Skeletal muscle satellite cell (primary cell): Measurements from ENCODE around the gene KLHDC8A. TPM values are rescaled to one million over a fixed set of nuclear protein-coding genes. Genes with fewer than 3 reads are reported as not detected.
"Not testable (repeated sequence)": the region's sequence is repeated elsewhere in the genome, so short reads cannot be mapped to it uniquely, and the experiment has no call there.

Experiments used
- H3K27me3 ChIP-seq: 2 replicates; pipeline ENCODE4 v1.7.0; 2013; ENCODE audit warnings: low read length; ENCODE audit not compliant: control insufficient read depth, insufficient read depth
- H3K36me3 ChIP-seq: 2 replicates; pipeline ENCODE4 v1.7.0; 2013; ENCODE audit warnings: mild to moderate bottlenecking, control low read depth, low read length; ENCODE audit not compliant: insufficient read depth
- H3K4me1 ChIP-seq: 2 replicates; pipeline ENCODE4 v1.7.0; 2013; ENCODE audit warnings: low read length; ENCODE audit not compliant: control insufficient read depth, insufficient read depth
- H3K4me2 ChIP-seq: 2 replicates; pipeline ENCODE4 v1.7.0; 2013; ENCODE audit warnings: mild to moderate bottlenecking, low read length
- H3K4me3 ChIP-seq: 2 replicates; pipeline ENCODE4 v1.7.0; 2013; ENCODE audit warnings: low read length
- H3K9ac ChIP-seq: 2 replicates; pipeline ENCODE4 v1.7.0; 2013; ENCODE audit warnings: mild to moderate bottlenecking, low read depth, low read length, moderate library complexity
- H3K9me3 ChIP-seq: replicated peaks from 2 replicates; pipeline ENCODE4 v1.7.0; 2013; ENCODE audit warnings: mild to moderate bottlenecking, control low read depth, low read length
- total RNA-seq: library from RNA; depleted of rRNA; stranded (reverse); fragments of >200 nt; gene quantifications from 2 replicates; pipeline ENCODE4 v1.2.3, GENCODE V29; 2012; rRNA removed

KLHDC8A gene, protein sequence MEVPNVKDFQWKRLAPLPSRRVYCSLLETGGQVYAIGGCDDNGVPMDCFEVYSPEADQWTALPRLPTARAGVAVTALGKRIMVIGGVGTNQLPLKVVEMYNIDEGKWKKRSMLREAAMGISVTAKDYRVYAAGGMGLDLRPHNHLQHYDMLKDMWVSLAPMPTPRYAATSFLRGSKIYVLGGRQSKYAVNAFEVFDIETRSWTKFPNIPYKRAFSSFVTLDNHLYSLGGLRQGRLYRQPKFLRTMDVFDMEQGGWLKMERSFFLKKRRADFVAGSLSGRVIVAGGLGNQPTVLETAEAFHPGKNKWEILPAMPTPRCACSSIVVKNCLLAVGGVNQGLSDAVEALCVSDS
- total RNA-seq: not detected in 2 replicates

DNA sequence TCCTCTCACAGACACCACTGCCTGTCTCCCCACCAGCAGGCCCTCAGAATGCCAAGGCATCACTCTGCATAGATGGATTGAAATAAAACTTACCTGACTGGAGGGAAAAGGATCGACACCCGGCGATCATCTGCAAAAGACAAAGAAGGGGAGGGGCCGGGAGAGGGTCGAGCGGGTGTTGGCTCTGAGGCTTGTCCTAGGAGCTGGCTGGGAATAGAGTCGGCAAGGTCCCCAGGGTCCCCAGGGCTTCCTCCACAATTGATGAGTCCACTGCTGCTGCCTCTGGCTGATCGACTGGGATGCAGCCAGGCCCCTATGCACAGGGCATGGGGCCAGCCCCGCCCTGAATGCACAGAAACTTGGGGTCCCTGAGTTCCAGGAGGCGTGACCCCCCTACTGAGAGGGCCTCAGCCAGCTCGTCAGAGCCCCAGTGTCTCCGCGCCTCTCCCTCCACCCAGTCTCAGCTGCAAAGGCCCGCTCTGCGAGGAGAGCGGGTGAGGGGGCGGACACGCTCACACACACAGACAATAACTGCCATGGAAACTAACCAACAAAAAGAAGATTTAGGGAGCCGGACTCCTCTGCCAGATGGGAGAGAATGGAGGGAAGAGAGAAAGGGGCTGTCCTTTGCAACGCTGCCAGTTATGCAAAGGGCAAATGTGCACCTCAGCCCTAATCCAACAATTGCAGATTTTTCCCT lies at the start of gene KLHDC8A:
TSS of gene KLHDC8A (minus strand) at position 483 of the 700 bp plus-strand sequence. CDS start 13,318 bp downstream, outside the sequence.
- Histone ChIP-seq H3K36me3 (no peaks in the 10 kb centered on the region), H3K4me3 (no peak within 1 kb of the TSS), H3K27me3 (peaks cover 51% of the 10 kb centered on the region), H3K4me2 (no peak within 1 kb of the TSS), H3K9ac (no peak within 1 kb of the TSS), H3K4me1 (peaks cover 12% of the 10 kb centered on the region), H3K9me3 (no peaks in the 10 kb centered on the region)

DNA sequence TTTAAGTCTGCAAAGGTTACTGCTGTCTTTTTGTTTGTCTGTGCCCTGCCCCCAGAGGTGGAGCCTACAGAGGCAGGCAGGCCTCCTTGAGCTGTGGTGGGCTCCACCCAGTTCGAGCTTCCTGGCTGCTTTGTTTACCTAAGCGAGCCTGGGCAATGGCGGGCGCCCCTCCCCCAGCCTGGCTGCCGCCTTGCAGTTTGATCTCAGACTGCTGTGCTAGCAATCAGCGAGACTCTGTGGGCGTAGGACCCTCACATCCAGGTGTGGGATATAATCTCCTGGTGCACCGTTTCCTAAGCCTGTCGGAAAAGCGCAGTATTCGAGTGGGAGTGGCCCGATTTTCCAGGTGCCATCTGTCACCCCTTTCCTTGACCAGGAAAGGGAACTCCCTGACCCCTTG lies 49.5 kb upstream of the KLHDC8A start:
- peaks cover 20% of the 10 kb centered on the region for H3K27me3 ChIP-seq
- H3K4me1 ChIP-seq, H3K4me2 ChIP-seq, H3K9ac ChIP-seq, H3K4me3 ChIP-seq, H3K9me3 ChIP-seq, H3K36me3 ChIP-seq: not testable (repeated sequence)

DNA sequence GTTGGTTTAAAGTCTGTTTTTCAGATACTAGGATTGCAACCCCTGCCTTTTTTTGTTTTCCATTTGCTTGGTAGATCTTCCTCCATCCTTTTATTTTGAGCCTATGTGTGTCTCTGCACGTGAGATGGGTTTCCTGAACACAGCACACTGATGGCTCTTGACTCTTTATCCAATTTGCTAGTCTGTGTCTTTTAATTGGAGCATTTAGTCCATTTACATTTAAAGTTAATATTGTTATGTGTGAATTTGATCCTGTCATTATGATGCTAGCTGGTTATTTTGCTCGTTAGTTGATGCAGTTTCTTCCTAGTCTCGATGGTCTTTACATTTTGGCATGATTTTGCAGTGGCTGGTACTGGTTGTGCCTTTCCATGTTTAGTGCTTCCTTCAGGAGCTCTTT lies 47.8 kb upstream of the KLHDC8A start:
- H3K4me1 ChIP-seq, H3K9me3 ChIP-seq, H3K9ac ChIP-seq, H3K4me3 ChIP-seq, H3K36me3 ChIP-seq, H3K4me2 ChIP-seq: not testable (repeated sequence)
- H3K27me3 ChIP-seq: peaks cover 18% of the 10 kb centered on the region

DNA sequence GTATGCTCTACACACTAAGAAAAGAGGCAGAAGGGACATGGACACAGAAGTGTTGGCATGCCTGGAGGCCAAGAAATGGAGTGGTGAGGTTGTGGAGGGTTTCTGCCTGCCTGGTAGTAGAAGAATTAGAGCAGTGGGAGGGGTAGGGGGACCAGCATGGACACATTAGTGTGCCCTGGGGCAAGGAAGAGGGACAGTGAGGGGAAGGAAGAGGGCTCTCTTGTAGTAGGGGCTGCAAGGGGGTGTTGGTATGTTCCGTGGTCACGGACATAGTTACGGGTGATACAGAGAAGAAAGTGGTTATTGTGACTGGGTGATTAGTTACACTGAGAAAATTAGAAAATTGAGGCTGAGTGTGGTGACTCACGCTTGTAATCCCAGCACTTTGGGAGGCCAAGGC lies 41.9 kb upstream of the KLHDC8A start:
- Histone ChIP-seq H3K9me3 (no peaks in the 10 kb centered on the region), H3K9ac (no peak overlapping the region), H3K4me3 (no peak overlapping the region), H3K4me2 (no peak overlapping the region), H3K27me3 (peaks cover 31% of the 10 kb centered on the region), H3K36me3 (no peaks in the 10 kb centered on the region), H3K4me1 (no peaks in the 10 kb centered on the region)

DNA sequence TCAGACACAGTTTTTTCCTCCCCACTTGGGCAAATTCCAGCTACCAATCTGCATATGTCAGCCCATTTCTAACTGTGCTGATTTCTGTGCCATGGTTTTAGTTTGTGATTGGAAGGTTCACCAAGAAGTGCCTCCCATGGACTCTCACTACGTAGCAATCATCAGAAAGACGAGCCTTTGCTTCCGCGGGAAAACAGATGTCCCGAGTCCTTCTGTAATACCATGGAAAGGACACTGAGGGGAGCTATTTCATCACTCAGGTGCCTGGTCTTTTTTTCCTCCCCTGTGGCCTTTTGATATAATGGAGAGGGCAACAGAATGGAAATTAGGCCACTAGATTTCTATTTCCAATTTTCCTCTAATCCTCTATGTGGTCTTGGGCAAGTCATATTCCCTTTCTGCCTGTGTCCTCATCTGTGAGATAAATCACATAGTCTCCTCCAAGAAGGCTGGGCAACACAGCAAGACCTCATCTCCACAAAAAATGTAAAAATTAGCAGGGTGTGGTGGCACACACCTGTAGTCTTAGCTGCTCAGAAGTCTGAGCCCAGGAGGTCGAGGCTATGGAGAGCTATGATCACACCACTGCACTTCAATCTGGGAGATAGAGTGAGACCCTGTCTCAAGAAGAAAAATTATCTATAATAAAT lies 40.4 kb upstream of the KLHDC8A start:
- H3K4me2 ChIP-seq: no peak overlapping the region
- H3K9ac ChIP-seq: no peak overlapping the region
- H3K4me3 ChIP-seq: no peak overlapping the region
- H3K4me1 ChIP-seq: no peaks in the 10 kb centered on the region
- H3K27me3 ChIP-seq: peaks cover 39% of the 10 kb centered on the region
- no peaks in the 10 kb centered on the region for H3K36me3 ChIP-seq
- no peaks in the 10 kb centered on the region for H3K9me3 ChIP-seq

DNA sequence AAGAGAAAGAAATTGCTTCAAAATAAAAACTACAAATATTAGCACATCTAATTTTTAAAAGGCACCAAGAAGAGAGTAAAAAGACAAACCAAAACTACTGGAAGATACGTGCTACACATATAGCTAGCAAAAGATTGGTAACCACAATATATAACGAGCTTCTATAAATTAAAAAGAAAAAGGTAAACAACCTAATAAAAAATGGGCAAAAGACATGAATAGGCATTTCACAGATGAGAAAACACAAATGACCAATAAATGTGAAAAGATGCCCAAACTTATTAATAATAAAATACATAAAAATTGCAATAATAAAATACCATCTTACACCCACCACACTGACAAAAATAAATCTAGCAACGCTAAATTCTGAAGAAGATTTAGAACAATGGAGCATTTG lies 38.9 kb upstream of the KLHDC8A start:
- Histone ChIP-seq H3K9me3 (no peaks in the 10 kb centered on the region), H3K9ac (no peak overlapping the region), H3K4me2 (no peak overlapping the region), H3K36me3 (no peaks in the 10 kb centered on the region), H3K4me1 (no peaks in the 10 kb centered on the region), H3K27me3 (peaks cover 49% of the 10 kb centered on the region), H3K4me3 (no peak overlapping the region)

DNA sequence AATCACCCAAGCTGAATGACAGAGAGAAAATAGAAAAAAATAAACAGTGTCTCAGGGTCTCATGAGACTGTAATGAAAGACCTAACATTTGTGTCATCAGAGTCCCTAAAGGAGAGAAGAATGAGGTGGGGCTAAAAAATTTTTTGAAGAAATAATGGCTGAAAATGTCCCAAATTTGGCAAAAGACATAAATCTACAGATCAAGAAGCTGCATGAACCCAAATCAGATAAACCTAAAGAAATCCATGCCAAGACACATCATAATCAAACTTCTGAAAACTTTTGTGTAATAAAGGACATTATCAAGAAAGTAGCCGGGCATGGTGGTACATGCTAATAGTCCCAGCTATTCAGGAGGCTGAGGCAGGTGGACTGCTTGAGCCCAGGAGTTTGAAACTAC lies 35.9 kb upstream of the KLHDC8A start:
- no peak overlapping the region for H3K4me2 ChIP-seq
- H3K4me3 ChIP-seq: no peak overlapping the region
- H3K9ac ChIP-seq: no peak overlapping the region
- no peaks in the 10 kb centered on the region for H3K4me1 ChIP-seq
- H3K27me3 ChIP-seq: peaks cover 43% of the 10 kb centered on the region
- H3K36me3 ChIP-seq: no peaks in the 10 kb centered on the region
- no peaks in the 10 kb centered on the region for H3K9me3 ChIP-seq

DNA sequence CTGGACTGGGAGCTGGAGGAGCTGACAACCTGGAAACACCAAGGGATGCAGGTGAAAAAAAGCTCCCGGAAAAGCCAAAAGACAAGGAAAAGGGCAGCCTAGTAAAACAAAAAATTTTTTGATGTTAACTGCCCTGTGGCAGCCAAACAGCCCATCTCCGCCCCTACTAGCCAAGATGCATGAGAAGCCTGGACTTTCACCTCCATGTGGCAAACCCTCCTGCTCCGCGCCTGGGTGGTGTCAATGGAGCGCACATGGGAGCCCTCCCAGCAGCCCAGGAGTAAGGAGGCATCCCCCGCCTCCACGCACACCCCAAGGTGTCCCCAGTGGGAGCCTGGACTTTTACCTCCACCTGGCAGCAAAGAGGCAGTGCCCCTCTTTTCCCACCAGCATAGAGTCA lies 34.7 kb upstream of the KLHDC8A start:
- H3K4me2 ChIP-seq: no peak overlapping the region

DNA sequence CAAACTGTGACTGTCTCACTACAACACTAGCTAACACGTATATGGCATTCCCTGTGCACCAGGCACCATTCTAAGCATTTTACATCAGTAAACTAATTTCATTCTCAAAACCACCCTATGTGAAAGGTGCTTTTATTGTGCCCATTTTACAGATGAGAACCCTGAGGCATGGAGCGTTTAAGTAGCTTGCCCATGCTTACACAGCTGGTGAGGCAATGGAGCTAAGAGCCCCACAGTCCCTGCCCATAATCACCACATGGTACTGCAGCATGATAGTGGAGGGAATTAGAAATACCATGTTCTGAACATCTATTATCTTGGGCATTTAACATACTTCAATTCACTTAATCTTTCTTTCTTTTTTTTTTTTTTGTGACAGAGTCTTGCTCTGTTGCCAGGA lies 31.1 kb upstream of the KLHDC8A start:
- Histone ChIP-seq H3K27me3 (peaks cover 33% of the 10 kb centered on the region), H3K4me1 (no peaks in the 10 kb centered on the region), H3K9ac (no peak overlapping the region), H3K9me3 (no peaks in the 10 kb centered on the region), H3K4me2 (no peak overlapping the region), H3K4me3 (no peak overlapping the region), H3K36me3 (no peaks in the 10 kb centered on the region)

More for the DNA sequence above, 34.7 kb upstream of the KLHDC8A start:
- H3K36me3 ChIP-seq: no peaks in the 10 kb centered on the region
- H3K4me3 ChIP-seq: no peak overlapping the region
- H3K27me3 ChIP-seq: peaks cover 32% of the 10 kb centered on the region
- no peak overlapping the region for H3K9ac ChIP-seq
- H3K4me1 ChIP-seq: no peaks in the 10 kb centered on the region
- no peaks in the 10 kb centered on the region for H3K9me3 ChIP-seq

DNA sequence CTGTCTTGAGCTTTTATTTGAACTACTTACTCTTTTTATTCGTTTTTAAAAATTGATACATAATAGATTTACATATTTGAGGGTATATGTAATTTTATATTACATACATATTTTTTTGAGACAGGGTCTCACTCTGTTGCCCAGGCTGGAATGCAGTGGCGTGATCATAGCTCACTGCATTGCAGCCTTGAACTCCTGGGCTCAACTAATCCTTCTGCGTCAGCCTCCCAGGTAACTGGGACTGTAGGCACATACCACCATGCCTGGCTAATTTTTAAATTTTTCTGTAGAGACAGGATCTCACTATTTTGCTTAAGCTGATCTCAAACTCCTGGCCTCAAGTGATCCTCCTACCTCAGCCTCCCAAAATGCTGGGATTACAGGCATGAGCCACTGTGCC lies 26.3 kb upstream of the KLHDC8A start:
- not testable (repeated sequence) for H3K4me3 ChIP-seq, H3K9me3 ChIP-seq, H3K9ac ChIP-seq, H3K4me2 ChIP-seq, H3K4me1 ChIP-seq, H3K36me3 ChIP-seq
- H3K27me3 ChIP-seq: peaks cover 25% of the 10 kb centered on the region

DNA sequence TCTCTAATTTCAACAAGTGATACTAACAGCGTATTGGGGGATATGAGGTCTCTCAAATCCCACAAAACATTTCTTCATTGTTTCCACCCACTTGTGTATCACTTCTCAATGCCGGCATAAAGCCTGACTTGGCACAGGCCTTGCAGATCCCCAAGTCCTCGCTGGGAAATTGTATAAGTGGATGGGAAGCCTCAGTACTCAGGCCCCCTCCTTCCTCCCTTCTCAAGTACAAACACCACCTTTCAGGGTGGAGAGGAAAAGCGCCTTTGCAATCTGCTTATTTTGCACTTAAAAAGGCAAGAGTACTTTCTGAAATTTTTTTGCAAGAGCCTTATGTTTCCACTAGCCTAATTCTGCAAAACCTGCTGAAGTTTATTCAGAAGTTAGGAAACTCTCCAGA lies 25.8 kb upstream of the KLHDC8A start:
- H3K9ac ChIP-seq: no peak overlapping the region

More for the DNA sequence above, 25.8 kb upstream of the KLHDC8A start:
- Histone ChIP-seq H3K9me3 (no peaks in the 10 kb centered on the region), H3K27me3 (peaks cover 25% of the 10 kb centered on the region), H3K4me2 (no peak overlapping the region), H3K4me1 (no peaks in the 10 kb centered on the region), H3K36me3 (no peaks in the 10 kb centered on the region), H3K4me3 (no peak overlapping the region)
